SK-N-SH (cell line): ENCODE data around the gene TSPAN32. TPM values are rescaled to one million over a fixed set of nuclear protein-coding genes. Genes with fewer than 3 reads are reported as not detected.

Experiments used
- CTCF ChIA-PET: fragments of 300-600, 350-600 bp; formaldehyde crosslinking; extraction: SDS; loops from one replicate; lab custom pipeline; 2021; lab: Yijun Ruan, JAX
- POLR2A ChIA-PET: fragments of 350-600 bp; sonication (Branson Sonifier 250); formaldehyde crosslinking; extraction: SDS; loops from one replicate; lab custom pipeline; 2020; ENCODE audit warnings: antibody characterized with exemption, inconsistent platforms; lab: Yijun Ruan, JAX
- DNase-seq: peaks from one replicate; pipeline ENCODE4 v3.0.0; 2012
- H2AFZ ChIP-seq: fragments of 200-600 bp; sonication (generic); 2 replicates; pipeline ENCODE4 v1.8.1; 2016; ENCODE audit warnings: antibody characterized with exemption, mild to moderate bottlenecking, low read depth
- H3F3A ChIP-seq: fragments of 200-600 bp; sonication (generic); replicated peaks from 2 replicates; pipeline ENCODE3; 2016; ENCODE audit warnings: antibody characterized with exemption, mild to moderate bottlenecking; ENCODE audit not compliant: insufficient read depth
- H3K27ac ChIP-seq, 2 experiments: fragments of 200-500 bp in 1 of 2; fragments of 200-600 bp in 1 of 2; sonication (Bioruptor generic) in 1 of 2; sonication (generic), shearing (Covaris generic) in 1 of 2; 2 replicates each; pipeline versions ENCODE4 v1.5.1 to v1.6.1; 2014 to 2016; ENCODE audit warnings: low read depth in 2 of 2, inconsistent platforms in 1 of 2, low read length in 1 of 2, mild to moderate bottlenecking in 1 of 2, mixed read lengths in 1 of 2
- H3K27me3 ChIP-seq: fragments of 200-600 bp; sonication (generic), shearing (Covaris generic); 2 replicates; pipeline ENCODE4 v1.6.1; 2016; ENCODE audit warnings: mixed run types; ENCODE audit not compliant: insufficient read depth
- H3K36me3 ChIP-seq, 2 experiments: fragments of 200-500 bp in 1 of 2; fragments of 200-600 bp in 1 of 2; sonication (Bioruptor generic) in 1 of 2; sonication (generic) in 1 of 2; replicated peaks in 1 of 2; 2 replicates each; pipeline versions ENCODE3 to v1.5.1; 2014 to 2016; ENCODE audit warnings: low read length in 1 of 2, mild to moderate bottlenecking in 1 of 2; ENCODE audit not compliant: insufficient read depth in 2 of 2, control insufficient read depth in 1 of 2
- H3K4me1 ChIP-seq, 2 experiments: fragments of 200-500 bp in 1 of 2; fragments of 200-600 bp in 1 of 2; sonication (Bioruptor generic) in 1 of 2; sonication (generic), shearing (Covaris generic) in 1 of 2; 2 replicates each; pipeline versions ENCODE4 v1.5.1 to v1.6.1; 2014 to 2016; ENCODE audit warnings: low read depth in 1 of 2, low read length in 1 of 2, mixed run types in 1 of 2; ENCODE audit not compliant: insufficient read depth in 2 of 2, control insufficient read depth in 1 of 2
- H3K4me2 ChIP-seq: fragments of 200-600 bp; sonication (generic), shearing (Covaris generic); 2 replicates; pipeline ENCODE4 v1.6.1; 2017; ENCODE audit warnings: mixed run types
- H3K4me3 ChIP-seq, 2 experiments: fragments of 200-500 bp in 1 of 2; fragments of 200-600 bp in 1 of 2; sonication (Bioruptor generic) in 1 of 2; sonication (generic), shearing (Covaris generic) in 1 of 2; 2 replicates each; pipeline versions ENCODE4 v1.5.1 to v1.8.1; 2014 to 2016; ENCODE audit warnings: low read depth in 2 of 2, inconsistent platforms in 1 of 2, low read length in 1 of 2, mild to moderate bottlenecking in 1 of 2, mixed read lengths in 1 of 2, moderate library complexity in 1 of 2
- H3K79me2 ChIP-seq: fragments of 200-600 bp; sonication (generic); 2 replicates; pipeline ENCODE4 v1.8.1; 2017; ENCODE audit warnings: mild to moderate bottlenecking; ENCODE audit not compliant: insufficient read depth
- H3K9ac ChIP-seq: fragments of 200-600 bp; sonication (generic); 2 replicates; pipeline ENCODE4 v1.6.1; 2017; ENCODE audit warnings: mixed run types
- H3K9me2 ChIP-seq: fragments of 200-600 bp; sonication (generic); 2 replicates; pipeline ENCODE4 v1.6.1; 2017; ENCODE audit warnings: mixed run types
- H3K9me3 ChIP-seq: fragments of 200-600 bp; sonication (generic); 2 replicates; pipeline ENCODE4 v1.6.1; 2017; ENCODE audit warnings: mixed run types, mild to moderate bottlenecking, moderate library complexity
- H4K20me1 ChIP-seq: fragments of 200-600 bp; sonication (generic); 2 replicates; pipeline ENCODE4 v1.6.1; 2017; ENCODE audit warnings: mild to moderate bottlenecking, mixed run types; ENCODE audit not compliant: insufficient read depth
- EP300 ChIP-seq, 2 experiments: IDR thresholded peaks; 2 replicates each; pipeline versions ENCODE4 v1.4.0 to v1.6.1; 2012; ENCODE audit warnings: borderline replicate concordance in 1 of 2, low read depth in 1 of 2, low read length in 1 of 2
- EZH2phosphoT487 ChIP-seq: fragments of 200-600 bp; sonication (generic); IDR thresholded peaks from 2 replicates; pipeline ENCODE4 v1.6.1; 2017; ENCODE audit warnings: low read depth, mixed run types, mild to moderate bottlenecking, antibody characterized with exemption, moderate library complexity, borderline replicate concordance
- FOSL2 ChIP-seq: IDR thresholded peaks from 2 replicates; pipeline ENCODE4 v1.4.0; 2012; ENCODE audit warnings: low read depth, mild to moderate bottlenecking, moderate library complexity, borderline replicate concordance
- FOXM1 ChIP-seq: IDR thresholded peaks from 2 replicates; pipeline ENCODE4 v1.4.0; 2012; ENCODE audit warnings: low read depth, mild to moderate bottlenecking
- GABPA ChIP-seq: IDR thresholded peaks from 2 replicates; pipeline ENCODE4 v1.4.0; 2012; ENCODE audit warnings: low read depth, mild to moderate bottlenecking
- GATA2 ChIP-seq: sonication (generic); formaldehyde crosslinking; IDR thresholded peaks from 2 replicates; pipeline ENCODE4 v1.5.0; 2020; ENCODE audit warnings: mild to moderate bottlenecking, missing genetic modification reagents
- MEF2A ChIP-seq: IDR thresholded peaks from 2 replicates; pipeline ENCODE4 v1.4.0; 2012; ENCODE audit warnings: low read depth, borderline replicate concordance
- NFIC ChIP-seq: IDR thresholded peaks from 2 replicates; pipeline ENCODE4 v1.4.0; 2012; ENCODE audit warnings: borderline replicate concordance
- NRF1 ChIP-seq: IDR thresholded peaks from 2 replicates; pipeline ENCODE4 v1.6.1; 2012; ENCODE audit warnings: low read depth, mild to moderate bottlenecking, low read length
- RAD21 ChIP-seq: IDR thresholded peaks from 2 replicates; pipeline ENCODE4 v1.6.1; 2012; ENCODE audit warnings: mild to moderate bottlenecking, low read length
- RFX5 ChIP-seq: IDR thresholded peaks from 2 replicates; pipeline ENCODE4 v1.6.1; 2012; ENCODE audit warnings: mild to moderate bottlenecking, improper control_type of control experiment, low read length
- RXRA ChIP-seq: IDR thresholded peaks from 2 replicates; pipeline ENCODE4 v1.4.0; 2012; ENCODE audit warnings: low read depth, mild to moderate bottlenecking, borderline replicate concordance
- SIN3A ChIP-seq: IDR thresholded peaks from 2 replicates; pipeline ENCODE4 v1.6.1; 2012; ENCODE audit warnings: low read depth, mild to moderate bottlenecking, low read length, moderate library complexity, borderline replicate concordance
- TAF1 ChIP-seq: IDR thresholded peaks from 2 replicates; pipeline ENCODE4 v1.6.1; 2012; ENCODE audit warnings: low read depth, mild to moderate bottlenecking, low read length, moderate library complexity, borderline replicate concordance
- TEAD4 ChIP-seq: IDR thresholded peaks from 2 replicates; pipeline ENCODE4 v1.4.0; 2012; ENCODE audit warnings: mild to moderate bottlenecking, borderline replicate concordance; ENCODE audit not compliant: insufficient read depth
- YY1 ChIP-seq: IDR thresholded peaks from 2 replicates; pipeline ENCODE4 v1.4.0; 2012; ENCODE audit warnings: low read depth, mild to moderate bottlenecking
- WGBS: methylation state at CpG from one replicate; pipeline ENCODE4 v1.1.6; 2017; ENCODE audit warnings: low lambda C conversion rate; 5-methylcytosine and 5-hydroxymethylcytosine counted together
- polyA plus RNA-seq, 3 experiments: library from polyadenylated mRNA; depleted of rRNA; stranded (reverse); fragments of >200 nt; gene quantifications; 2 replicates each; pipeline ENCODE4 v1.2.3, GENCODE V29; 2012
- TF ChIP-seq, protein P1 (sequence below): fragments of 150-350 bp; IDR thresholded peaks from 2 replicates; pipeline ENCODE4 v1.6.1; 2016; ENCODE audit warnings: mild to moderate bottlenecking, low read depth, low read length
- TF ChIP-seq, protein P2 (sequence below): fragments of 200-600 bp; sonication (generic); IDR thresholded peaks from 2 replicates; pipeline ENCODE4 v1.6.1; 2017; ENCODE audit warnings: antibody characterized with exemption, mild to moderate bottlenecking, moderate library complexity
- TF ChIP-seq, protein P3 (sequence below): IDR thresholded peaks from 2 replicates; pipeline ENCODE4 v1.4.0; 2012; ENCODE audit warnings: low read depth, borderline replicate concordance
- TF ChIP-seq, protein P4 (sequence below): fragments of 150-350 bp; IDR thresholded peaks from 2 replicates; pipeline ENCODE4 v1.6.1; 2017; ENCODE audit warnings: antibody characterized with exemption, low read length, low read depth, borderline replicate concordance
- TF ChIP-seq, protein P5 (sequence below): IDR thresholded peaks from 2 replicates; pipeline ENCODE4 v1.4.0; 2012; ENCODE audit warnings: low read depth

The TSPAN32 gene
- polyA plus RNA-seq, 1 of the 3 experiments (the other 2 are of a cell fraction): 0.12 TPM

DNA sequence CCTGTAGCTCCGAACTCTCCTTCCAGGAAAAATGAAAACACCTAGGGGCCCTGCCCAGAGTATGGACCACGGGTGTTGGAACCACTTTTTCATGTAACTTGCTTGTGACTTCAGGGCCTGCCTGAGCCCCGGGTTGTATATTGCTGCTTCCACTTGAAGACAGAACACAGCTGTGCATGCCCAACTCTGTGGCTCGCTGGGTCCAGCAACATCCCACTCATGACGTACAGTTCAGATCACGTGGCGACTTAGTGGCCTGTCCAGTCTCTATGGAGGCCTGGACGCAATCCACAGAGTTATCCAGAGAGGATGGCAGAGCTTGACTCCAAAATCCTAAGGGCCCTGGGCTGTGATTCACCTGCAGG lies 6.9 kb upstream of the TSPAN32 start:
- DNase-seq: no peak
- ChIA-PET POLR2A (no interaction called here), CTCF (interaction anchor here (1.1 to 13.9 kb wide), 3 partner anchors 12 to 128 kb away, joined by 3 to 318 read pairs (median 7); partner anchors contain the start of gene TSSC4)

DNA sequence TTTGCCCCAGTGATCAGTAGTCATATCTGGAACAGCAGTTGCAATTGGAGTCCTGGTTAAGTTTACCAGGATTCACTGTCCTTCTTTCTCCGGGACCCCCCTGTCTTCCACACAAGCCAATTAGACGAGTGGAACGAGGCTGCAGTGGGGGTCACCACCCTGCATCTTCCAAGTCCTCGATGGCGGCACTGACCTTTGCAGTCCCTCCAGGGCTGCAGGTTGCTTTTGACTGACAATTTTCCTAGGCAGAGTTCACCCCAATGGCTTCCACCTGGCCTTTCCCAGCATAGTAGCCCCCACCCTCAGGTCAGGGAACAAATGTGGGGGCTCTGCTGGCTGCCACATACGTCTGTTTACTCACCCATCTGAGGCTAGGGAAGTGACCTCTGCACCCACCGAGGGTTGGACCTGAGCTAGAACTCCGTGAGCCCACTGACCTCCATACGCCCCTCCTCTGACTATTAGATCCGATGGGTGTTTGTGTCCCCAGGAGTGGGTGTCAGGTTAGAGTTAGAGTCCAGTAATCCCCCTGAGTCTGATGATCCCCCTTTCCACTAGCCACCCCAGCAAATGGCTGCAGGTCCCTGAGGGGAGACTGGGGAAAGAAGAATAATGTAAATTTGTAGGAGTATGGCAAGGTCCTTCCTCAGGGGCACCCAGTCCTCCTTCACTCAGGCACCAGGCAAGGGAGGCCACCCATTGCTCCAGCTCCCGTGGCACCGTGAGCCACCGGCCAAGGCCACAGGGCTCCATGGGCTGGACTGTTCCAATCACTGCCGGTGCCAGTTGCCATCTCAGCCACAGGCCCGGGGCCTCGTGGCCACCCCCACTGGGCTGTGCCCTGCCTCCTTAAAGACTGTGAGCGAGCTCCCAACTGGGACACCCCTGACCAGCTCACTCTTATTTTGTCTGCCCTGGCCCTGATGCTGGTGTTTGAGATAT lies 5.6 kb upstream of the TSPAN32 start:
- Histone ChIP-seq H3F3A (no peaks in the 10 kb centered on the region), H3K4me1 (no peaks in the 10 kb centered on the region), H4K20me1 (no peaks in the 10 kb centered on the region), H3K27me3 (no peaks in the 10 kb centered on the region), H3K4me2 (no peak overlapping the region), H2AFZ (no peak overlapping the region), H3K4me3 (no peak overlapping the region), H3K27ac (no peak overlapping the region), H3K9ac (no peak overlapping the region), H3K79me2 (no peaks in the 10 kb centered on the region), H3K9me3 (no peaks in the 10 kb centered on the region), H3K36me3 (no peaks in the 10 kb centered on the region), H3K9me2 (no peaks in the 10 kb centered on the region)
- no peak for DNase-seq
- POLR2A ChIA-PET: no interaction called here
- 55% methylated on average over 13 of the region's 17 CpGs for WGBS
- CTCF ChIA-PET: interaction anchor here (1.6 to 13.9 kb wide), 4 partner anchors 9 to 140 kb away, joined by 5 to 318 read pairs (median 17); no protein-coding TSS in a partner anchor
- TF ChIP-seq EP300 (IDR thresholded peaks at IDR 0.05; ENCODE audit: borderline replicate concordance in 1 of 2, low read depth in 1 of 2, low read length in 1 of 2) (no peak), TEAD4 (no peak), TAF1 (no peak), FOXM1 (no peak), MEF2A (no peak), NFIC (no peak), NRF1 (no peak), RAD21 (no peak), GABPA (no peak)
- TF ChIP-seq, protein P1, sequence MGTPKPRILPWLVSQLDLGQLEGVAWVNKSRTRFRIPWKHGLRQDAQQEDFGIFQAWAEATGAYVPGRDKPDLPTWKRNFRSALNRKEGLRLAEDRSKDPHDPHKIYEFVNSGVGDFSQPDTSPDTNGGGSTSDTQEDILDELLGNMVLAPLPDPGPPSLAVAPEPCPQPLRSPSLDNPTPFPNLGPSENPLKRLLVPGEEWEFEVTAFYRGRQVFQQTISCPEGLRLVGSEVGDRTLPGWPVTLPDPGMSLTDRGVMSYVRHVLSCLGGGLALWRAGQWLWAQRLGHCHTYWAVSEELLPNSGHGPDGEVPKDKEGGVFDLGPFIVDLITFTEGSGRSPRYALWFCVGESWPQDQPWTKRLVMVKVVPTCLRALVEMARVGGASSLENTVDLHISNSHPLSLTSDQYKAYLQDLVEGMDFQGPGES: no peak
- TF ChIP-seq, protein P2, sequence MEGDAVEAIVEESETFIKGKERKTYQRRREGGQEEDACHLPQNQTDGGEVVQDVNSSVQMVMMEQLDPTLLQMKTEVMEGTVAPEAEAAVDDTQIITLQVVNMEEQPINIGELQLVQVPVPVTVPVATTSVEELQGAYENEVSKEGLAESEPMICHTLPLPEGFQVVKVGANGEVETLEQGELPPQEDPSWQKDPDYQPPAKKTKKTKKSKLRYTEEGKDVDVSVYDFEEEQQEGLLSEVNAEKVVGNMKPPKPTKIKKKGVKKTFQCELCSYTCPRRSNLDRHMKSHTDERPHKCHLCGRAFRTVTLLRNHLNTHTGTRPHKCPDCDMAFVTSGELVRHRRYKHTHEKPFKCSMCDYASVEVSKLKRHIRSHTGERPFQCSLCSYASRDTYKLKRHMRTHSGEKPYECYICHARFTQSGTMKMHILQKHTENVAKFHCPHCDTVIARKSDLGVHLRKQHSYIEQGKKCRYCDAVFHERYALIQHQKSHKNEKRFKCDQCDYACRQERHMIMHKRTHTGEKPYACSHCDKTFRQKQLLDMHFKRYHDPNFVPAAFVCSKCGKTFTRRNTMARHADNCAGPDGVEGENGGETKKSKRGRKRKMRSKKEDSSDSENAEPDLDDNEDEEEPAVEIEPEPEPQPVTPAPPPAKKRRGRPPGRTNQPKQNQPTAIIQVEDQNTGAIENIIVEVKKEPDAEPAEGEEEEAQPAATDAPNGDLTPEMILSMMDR: no peak
- TF ChIP-seq, protein P3, sequence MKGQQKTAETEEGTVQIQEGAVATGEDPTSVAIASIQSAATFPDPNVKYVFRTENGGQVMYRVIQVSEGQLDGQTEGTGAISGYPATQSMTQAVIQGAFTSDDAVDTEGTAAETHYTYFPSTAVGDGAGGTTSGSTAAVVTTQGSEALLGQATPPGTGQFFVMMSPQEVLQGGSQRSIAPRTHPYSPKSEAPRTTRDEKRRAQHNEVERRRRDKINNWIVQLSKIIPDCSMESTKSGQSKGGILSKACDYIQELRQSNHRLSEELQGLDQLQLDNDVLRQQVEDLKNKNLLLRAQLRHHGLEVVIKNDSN: no peak
- TF ChIP-seq, protein P4, sequence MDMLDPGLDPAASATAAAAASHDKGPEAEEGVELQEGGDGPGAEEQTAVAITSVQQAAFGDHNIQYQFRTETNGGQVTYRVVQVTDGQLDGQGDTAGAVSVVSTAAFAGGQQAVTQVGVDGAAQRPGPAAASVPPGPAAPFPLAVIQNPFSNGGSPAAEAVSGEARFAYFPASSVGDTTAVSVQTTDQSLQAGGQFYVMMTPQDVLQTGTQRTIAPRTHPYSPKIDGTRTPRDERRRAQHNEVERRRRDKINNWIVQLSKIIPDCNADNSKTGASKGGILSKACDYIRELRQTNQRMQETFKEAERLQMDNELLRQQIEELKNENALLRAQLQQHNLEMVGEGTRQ: no peak

More for the DNA sequence above, 6.9 kb upstream of the TSPAN32 start:
- no peaks in the 10 kb centered on the region for H4K20me1 ChIP-seq
- TF ChIP-seq, protein P5, sequence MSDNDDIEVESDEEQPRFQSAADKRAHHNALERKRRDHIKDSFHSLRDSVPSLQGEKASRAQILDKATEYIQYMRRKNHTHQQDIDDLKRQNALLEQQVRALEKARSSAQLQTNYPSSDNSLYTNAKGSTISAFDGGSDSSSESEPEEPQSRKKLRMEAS: no peak
- TF ChIP-seq GATA2 (CRISPR knock-in tag): no peak
- TF ChIP-seq YY1: no peak
- no peak for TF ChIP-seq RAD21
- TF ChIP-seq RXRA: no peak
- no peak for TF ChIP-seq GABPA
- no peak for TF ChIP-seq FOSL2
- TF ChIP-seq MEF2A: no peak
- no peak for TF ChIP-seq EZH2phosphoT487
- no peak for TF ChIP-seq FOXM1
- TF ChIP-seq NFIC: no peak
- TF ChIP-seq, protein P1: no peak
- TF ChIP-seq SIN3A: no peak
- no peak for TF ChIP-seq RFX5
- no peak overlapping the region for H3K27ac ChIP-seq
- no peaks in the 10 kb centered on the region for H3K9me2 ChIP-seq
- 45% methylated on average over 6 of the region's 8 CpGs for WGBS
- no peaks in the 10 kb centered on the region for H3F3A ChIP-seq
- no peak overlapping the region for H3K4me3 ChIP-seq
- no peak overlapping the region for H3K9ac ChIP-seq
- no peaks in the 10 kb centered on the region for H3K4me1 ChIP-seq
- no peaks in the 10 kb centered on the region for H3K27me3 ChIP-seq
- H3K9me3 ChIP-seq: no peaks in the 10 kb centered on the region
- H2AFZ ChIP-seq: no peak overlapping the region
- no peaks in the 10 kb centered on the region for H3K36me3 ChIP-seq
- H3K79me2 ChIP-seq: no peaks in the 10 kb centered on the region
- H3K4me2 ChIP-seq: no peak overlapping the region
